OCI-LY7 (cell line): ENCODE data around the gene SNX25.

Experiments used
- EZH2phosphoT487 ChIP-seq: fragments of 200-600 bp; sonication (generic); IDR thresholded peaks from 2 replicates; pipeline ENCODE4 v1.6.1; 2018; ENCODE audit warnings: low read depth, borderline replicate concordance, mild to moderate bottlenecking, mixed run types, antibody characterized with exemption, low read length, moderate library complexity, mixed read lengths
- TF ChIP-seq, protein P1 (sequence below): fragments of 200-600 bp; sonication (generic); conservative IDR thresholded peaks from 2 replicates; pipeline ENCODE4 v1.5.1; 2014; ENCODE audit warnings: mild to moderate bottlenecking, antibody characterized with exemption, low read length, moderate library complexity, mixed read lengths

DNA sequence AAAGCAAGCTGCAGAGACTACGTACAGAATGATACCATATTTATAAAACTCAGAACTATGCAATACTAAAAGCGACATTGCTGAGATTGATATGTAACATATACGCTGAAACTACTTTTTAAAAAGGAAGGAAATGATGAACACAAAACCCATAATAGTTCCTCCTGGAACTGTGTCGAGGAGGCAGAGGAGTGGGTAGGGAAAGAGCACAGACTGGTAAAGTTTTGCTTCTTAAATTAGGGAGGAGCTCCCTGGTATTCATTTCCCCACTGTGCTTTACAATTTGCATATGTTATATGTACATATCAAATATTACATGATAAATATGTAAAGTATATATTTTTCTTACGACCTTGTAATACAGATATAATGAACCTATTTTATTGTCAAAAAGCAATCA, 202.5 kb downstream of the SNX25 start:
- TF ChIP-seq, protein P1, sequence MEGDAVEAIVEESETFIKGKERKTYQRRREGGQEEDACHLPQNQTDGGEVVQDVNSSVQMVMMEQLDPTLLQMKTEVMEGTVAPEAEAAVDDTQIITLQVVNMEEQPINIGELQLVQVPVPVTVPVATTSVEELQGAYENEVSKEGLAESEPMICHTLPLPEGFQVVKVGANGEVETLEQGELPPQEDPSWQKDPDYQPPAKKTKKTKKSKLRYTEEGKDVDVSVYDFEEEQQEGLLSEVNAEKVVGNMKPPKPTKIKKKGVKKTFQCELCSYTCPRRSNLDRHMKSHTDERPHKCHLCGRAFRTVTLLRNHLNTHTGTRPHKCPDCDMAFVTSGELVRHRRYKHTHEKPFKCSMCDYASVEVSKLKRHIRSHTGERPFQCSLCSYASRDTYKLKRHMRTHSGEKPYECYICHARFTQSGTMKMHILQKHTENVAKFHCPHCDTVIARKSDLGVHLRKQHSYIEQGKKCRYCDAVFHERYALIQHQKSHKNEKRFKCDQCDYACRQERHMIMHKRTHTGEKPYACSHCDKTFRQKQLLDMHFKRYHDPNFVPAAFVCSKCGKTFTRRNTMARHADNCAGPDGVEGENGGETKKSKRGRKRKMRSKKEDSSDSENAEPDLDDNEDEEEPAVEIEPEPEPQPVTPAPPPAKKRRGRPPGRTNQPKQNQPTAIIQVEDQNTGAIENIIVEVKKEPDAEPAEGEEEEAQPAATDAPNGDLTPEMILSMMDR: no peak
- no peak for TF ChIP-seq EZH2phosphoT487
